Gastrocnemius medialis (tissue), 4 donors: Measurements from ENCODE around the gene FBXO9. TPM values are rescaled to one million over a fixed set of nuclear protein-coding genes. Genes with fewer than 3 reads are reported as not detected.

Experiments used
- ATAC-seq, 2 donors: fragments of 150-250 bp; one replicate each; pipeline ENCODE4 v1.9.1; 2016
- DNase-seq, 2 donors: peaks; one replicate each; pipeline ENCODE4 v3.0.0-alpha.2; 2019
- H3K27ac ChIP-seq, 4 donors: fragments of 200-600 bp; sonication (generic); 1 replicate in 1 of 4; 2 replicates in 3 of 4; pipeline ENCODE4 v1.5.1; 2016 to 2018; ENCODE audit warnings: mild to moderate bottlenecking in 2 of 4, moderate library complexity in 1 of 4
- H3K27me3 ChIP-seq, 3 donors: fragments of 200-600 bp; sonication (generic) in 2 of 3; 1 replicate in 1 of 3; 2 replicates in 2 of 3; pipeline versions ENCODE4 v1.5.1 to v1.6.0; 2016 to 2019; ENCODE audit warnings: mild to moderate bottlenecking in 1 of 3, moderate library complexity in 1 of 3
- H3K36me3 ChIP-seq, 2 donors: fragments of 200-600 bp; sonication (generic) in 1 of 2; one replicate each; pipeline ENCODE4 v1.5.1; 2017 to 2018
- H3K4me1 ChIP-seq, 2 donors: fragments of 200-600 bp; sonication (generic) in 1 of 2; one replicate each; pipeline ENCODE4 v1.5.1; 2016 to 2017; ENCODE audit warnings: mild to moderate bottlenecking in 2 of 2
- H3K4me3 ChIP-seq, 4 donors: fragments of 200-600 bp; sonication (generic) in 3 of 4; 1 replicate in 1 of 4; 2 replicates in 3 of 4; pipeline ENCODE4 v1.5.1; 2016 to 2019; ENCODE audit warnings: mild to moderate bottlenecking in 2 of 4
- H3K9me3 ChIP-seq, 3 donors: fragments of 200-600 bp; sonication (generic) in 2 of 3; 1 replicate in 1 of 3; 2 replicates in 2 of 3; pipeline ENCODE4 v1.5.1; 2016 to 2019
- CTCF ChIP-seq, 5 experiments: fragments of 450-650 bp in 3 of 5; fragments of 200-600 bp in 2 of 5; sonication (generic) in 2 of 5; IDR thresholded peaks in 4 of 5; conservative IDR thresholded peaks in 1 of 5; 1 replicate in 4 of 5; 2 replicates in 1 of 5; pipeline ENCODE4 v1.5.1; 2016 to 2019; ENCODE audit warnings: antibody characterized with exemption in 5 of 5, mild to moderate bottlenecking in 3 of 5, moderate library complexity in 3 of 5
- POLR2A ChIP-seq, 2 donors: fragments of 450-650 bp; IDR thresholded peaks; one replicate each; pipeline ENCODE4 v1.6.1; 2017; ENCODE audit warnings: antibody characterized with exemption in 2 of 2, mild to moderate bottlenecking in 2 of 2, moderate library complexity in 2 of 2
- in situ Hi-C, 4 donors: fragments of 200-750 bp; cut with MboI; loops; one replicate each; pipeline versions ENCODE4 v1.15.0 to v1.8.0; 2017; ENCODE audit warnings: low sequenced_read_pairs in 4 of 4
- intact Hi-C: fragments of 100-400 bp; cut with DNase I; formaldehyde crosslinking; loops from one replicate; pipeline ENCODE4 v1.15.1; 2023; ENCODE audit warnings: low total_unique reads
- total RNA-seq, 4 donors: library from RNA; depleted of rRNA; stranded (reverse); fragments of >200 nt; gene quantifications; one replicate each; pipeline versions ENCODE4 v1.1.0 to v1.2.3, GENCODE V29; 2016

The FBXO9 gene
- total RNA-seq, 4 donors from 2014 or later, result 16.6 to 20.2 (median 19.6) TPM

- Histone ChIP-seq H3K27ac (no peak overlapping the region), H3K27me3 (peaks cover 0 to 4% (median 0%) of the 10 kb centered on the region in 3 donors), H3K36me3 (no peaks in the 10 kb centered on the region), H3K9me3 (no peaks in the 10 kb centered on the region), H3K4me3 (no peak overlapping the region), H3K4me1 (no peaks in the 10 kb centered on the region)
- intact Hi-C loops, result no loop called here
- no peak for DNase-seq
- ATAC-seq, result no peak
- in situ Hi-C loops, result no loop called here
- TF ChIP-seq POLR2A (IDR thresholded peaks at IDR 0.05), result no peak
- TF ChIP-seq CTCF (IDR thresholded peaks at IDR 0.05 in 4 of 5, conservative IDR thresholded peaks at IDR 0.05 in 1 of 5), result no peak
Measured at GRCh38 chr6:53142810-53143209, 77.6 kb downstream of the FBXO9 start.

GRCh38 chr6:53143710-53144109 is 78.5 kb downstream of the FBXO9 start:
- intact Hi-C loops, result no loop called here
- ATAC-seq, result no peak
- Histone ChIP-seq H3K9me3 (no peaks in the 10 kb centered on the region), H3K4me3 (no peak overlapping the region), H3K36me3 (no peaks in the 10 kb centered on the region), H3K4me1 (no peaks in the 10 kb centered on the region), H3K27ac (no peak overlapping the region), H3K27me3 (peaks cover 0 to 4% (median 0%) of the 10 kb centered on the region in 3 donors)
- no peak for TF ChIP-seq POLR2A (IDR thresholded peaks at IDR 0.05)
- TF ChIP-seq CTCF (IDR thresholded peaks at IDR 0.05 in 4 of 5, conservative IDR thresholded peaks at IDR 0.05 in 1 of 5), result no peak
- in situ Hi-C loops, result no loop called here
- no peak for DNase-seq

- intact Hi-C loops (no loop called here), in situ Hi-C loops (no loop called here)
- H3K4me3 ChIP-seq, result no peak overlapping the region
- no peak overlapping the region for H3K27ac ChIP-seq
- TF ChIP-seq POLR2A (IDR thresholded peaks at IDR 0.05) (no peak), CTCF (IDR thresholded peaks at IDR 0.05 in 4 of 5, conservative IDR thresholded peaks at IDR 0.05 in 1 of 5) (no peak)
- ATAC-seq (no peak), DNase-seq (no peak)
- peaks cover 0 to 4% (median 0%) of the 10 kb centered on the region in 3 donors for H3K27me3 ChIP-seq
- no peaks in the 10 kb centered on the region for H3K36me3 ChIP-seq
- no peaks in the 10 kb centered on the region for H3K4me1 ChIP-seq
- no peaks in the 10 kb centered on the region for H3K9me3 ChIP-seq
Measured at GRCh38 chr6:53144802-53145201, 79.6 kb downstream of the FBXO9 start.

- DNase-seq, result no peak
- in situ Hi-C loops, result no loop called here
- Histone ChIP-seq H3K4me1 (no peaks in the 10 kb centered on the region), H3K27ac (no peak within 1 kb of the TSS), H3K4me3 (no peak within 1 kb of the TSS), H3K27me3 (no peaks in the 10 kb centered on the region), H3K36me3 (no peaks in the 10 kb centered on the region), H3K9me3 (no peaks in the 10 kb centered on the region)
- TF ChIP-seq CTCF (IDR thresholded peaks at IDR 0.05 in 4 of 5, conservative IDR thresholded peaks at IDR 0.05 in 1 of 5) (no peak), POLR2A (IDR thresholded peaks at IDR 0.05) (no peak)
- ATAC-seq, result no peak
- intact Hi-C loops, result no loop called here
Measured at GRCh38 chr6:53148684-53149083, 83.5 kb downstream of the FBXO9 start, which contains the start of gene GCM1. Gene GCM1 (minus strand): TSS chr6:53148841. CDS start chr6:53145632, 3,209 bp downstream.

Other genes with a start within 250 kb of the FBXO9 start
- gene GSTA5, start 224.6 kb upstream of the FBXO9 start, total RNA-seq, result not detected
- gene GSTA3, start 155.7 kb upstream of the FBXO9 start, total RNA-seq, result not detected
- gene GSTA4, start 70.1 kb upstream of the FBXO9 start, total RNA-seq, result 10 to 100 TPM in 2 of 4 donors, 1 to 10 TPM in 2; 3.5 to 11.6 (median 10.0) TPM
- gene CILK1, start 3.6 kb upstream of the FBXO9 start, total RNA-seq, result 1 to 10 TPM; 5.0 to 7.9 (median 5.8) TPM
- not detected for gene GCM1, start 83.4 kb downstream of the FBXO9 start, total RNA-seq